HTR-8/SVneo (cell line): ENCODE measurements around the gene GPR183.

Source experiments
- DNase-seq: peaks from one replicate; pipeline ENCODE4 v3.0.0; 2011; ENCODE audit warnings: low spot score, mixed read lengths; ENCODE audit not compliant: insufficient read length
- FAIRE-seq: peaks from 2 replicates; lab custom pipeline; 2011; peaks lifted over from hg19 to GRCh38; lab: Jason Lieb, UNC

The GPR183 gene

GRCh38 chr13:99277629-99278028 lies 29.6 kb downstream of the GPR183 start:
- FAIRE-seq, result no peak
- no peak for DNase-seq

DNA sequence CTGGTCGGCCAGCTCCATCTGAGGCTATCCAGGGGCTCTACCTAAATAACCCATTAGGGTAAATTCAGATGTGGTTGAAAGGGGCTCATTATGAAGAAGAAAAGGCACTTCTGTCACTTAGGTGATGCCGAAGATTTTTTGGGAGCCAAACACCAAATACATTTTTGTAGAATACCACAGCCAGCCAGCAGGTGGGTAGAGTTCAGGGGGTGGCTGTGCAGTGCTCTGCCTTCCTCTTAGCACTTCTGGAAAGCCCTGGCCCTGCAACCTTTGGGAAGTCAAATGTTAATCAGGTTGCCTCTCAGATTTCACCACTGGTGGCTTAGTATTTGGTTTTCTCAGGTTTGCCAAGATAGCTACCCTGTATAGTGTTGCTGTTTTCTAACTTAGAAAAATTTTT lies 30.5 kb downstream of the GPR183 start:
- no peak for FAIRE-seq
- no peak for DNase-seq

DNA sequence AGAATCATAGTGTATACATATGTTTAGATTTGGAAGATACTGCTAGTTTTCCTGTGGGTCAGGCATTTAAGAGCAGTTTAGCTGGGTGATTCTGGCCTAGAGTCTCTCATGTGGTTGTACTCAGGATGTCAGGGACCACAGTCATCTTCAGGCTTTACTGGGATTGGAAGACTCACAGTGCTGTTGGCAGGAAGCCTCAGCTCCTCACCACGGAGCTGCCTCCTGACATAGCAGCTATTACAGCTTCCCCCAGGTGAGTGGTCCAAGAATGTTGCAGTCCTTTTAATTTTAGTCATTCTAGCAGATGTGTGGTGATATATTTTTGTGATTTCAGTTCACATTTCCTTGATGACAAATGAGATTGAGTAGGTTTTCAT lies 32.1 kb downstream of the GPR183 start:
- DNase-seq (no peak), FAIRE-seq (no peak)

GRCh38 chr13:99273128-99273527 lies 34.1 kb downstream of the GPR183 start:
- no peak for FAIRE-seq

DNA sequence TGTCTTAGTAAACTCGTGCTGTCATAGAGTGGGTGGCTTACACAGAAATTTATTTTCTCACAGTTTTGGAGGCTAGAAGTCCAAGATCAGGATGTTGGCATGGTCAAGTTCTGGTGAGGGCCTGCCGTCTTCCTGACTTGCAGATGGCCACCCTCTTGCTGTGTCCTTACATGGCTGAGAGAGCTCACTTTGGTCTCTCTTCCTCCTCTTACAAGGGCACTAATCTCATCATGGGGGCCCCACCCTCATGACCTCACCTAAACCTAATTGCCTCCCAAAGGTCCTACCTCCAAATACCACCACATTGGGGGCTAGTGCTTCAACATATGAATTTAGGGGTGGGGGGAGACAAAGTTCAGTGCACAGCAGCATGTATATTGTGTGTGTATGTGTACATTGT lies 34.7 kb downstream of the GPR183 start:
- DNase-seq (no peak), FAIRE-seq (no peak)

More at GRCh38 chr13:99273128-99273527, 34.1 kb downstream of the GPR183 start:
- no peak for DNase-seq

GRCh38 chr13:99271249-99271648 lies 36.0 kb downstream of the GPR183 start:
- FAIRE-seq, result no peak

GRCh38 chr13:99270518-99270917 lies 36.7 kb downstream of the GPR183 start:
- FAIRE-seq (no peak), DNase-seq (no peak)

More at GRCh38 chr13:99271249-99271648, 36.0 kb downstream of the GPR183 start:
- DNase-seq, result no peak

DNA sequence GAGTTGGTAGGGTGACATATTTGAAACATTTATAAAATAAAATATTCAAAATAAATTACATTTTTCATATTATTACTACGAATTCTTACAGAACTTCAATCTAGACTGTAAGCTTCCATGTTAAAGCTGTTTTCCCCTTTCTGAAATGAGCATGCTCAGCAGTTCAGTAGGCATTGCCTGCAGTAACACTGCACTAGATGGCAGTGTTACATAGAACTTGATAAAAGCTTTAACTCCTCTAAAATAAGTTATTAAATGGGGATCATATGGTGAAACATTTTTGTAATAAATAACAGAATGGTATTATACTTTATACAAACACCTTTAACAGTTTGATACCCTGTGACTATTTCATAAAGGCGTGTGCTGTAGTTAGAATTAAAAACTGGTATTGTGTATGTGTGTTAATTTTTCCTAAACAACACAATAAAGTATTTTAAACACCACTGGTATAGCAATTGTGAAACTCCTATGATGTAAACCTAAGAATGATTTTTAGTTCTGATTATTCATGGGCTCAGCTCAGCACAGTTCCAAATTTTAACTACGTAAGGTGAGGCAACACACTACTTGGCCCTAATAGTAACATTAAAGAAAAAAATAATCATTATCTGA lies 37.5 kb downstream of the GPR183 start:
- FAIRE-seq (no peak), DNase-seq (peak; percentile 17)

DNA sequence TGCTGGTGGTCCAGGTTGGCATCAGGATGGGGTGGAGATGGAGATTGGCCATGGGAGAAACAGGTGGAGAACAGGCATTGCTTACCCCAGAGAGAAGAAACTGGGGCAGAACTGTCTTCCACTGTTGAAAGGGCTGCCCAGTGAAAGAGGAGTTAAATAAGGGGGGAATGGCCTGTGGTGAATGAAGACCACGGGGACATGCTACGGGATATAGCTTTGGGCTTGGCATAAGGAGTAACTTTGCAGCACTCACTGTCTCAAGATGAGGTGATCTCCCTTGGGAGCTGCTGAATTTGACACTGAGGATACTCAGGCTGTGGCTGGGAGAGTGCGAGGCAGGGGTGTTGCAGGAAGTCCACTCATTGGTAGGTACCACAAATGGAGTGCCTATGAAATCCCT lies 38.4 kb downstream of the GPR183 start:
- FAIRE-seq (no peak), DNase-seq (no peak)

DNA sequence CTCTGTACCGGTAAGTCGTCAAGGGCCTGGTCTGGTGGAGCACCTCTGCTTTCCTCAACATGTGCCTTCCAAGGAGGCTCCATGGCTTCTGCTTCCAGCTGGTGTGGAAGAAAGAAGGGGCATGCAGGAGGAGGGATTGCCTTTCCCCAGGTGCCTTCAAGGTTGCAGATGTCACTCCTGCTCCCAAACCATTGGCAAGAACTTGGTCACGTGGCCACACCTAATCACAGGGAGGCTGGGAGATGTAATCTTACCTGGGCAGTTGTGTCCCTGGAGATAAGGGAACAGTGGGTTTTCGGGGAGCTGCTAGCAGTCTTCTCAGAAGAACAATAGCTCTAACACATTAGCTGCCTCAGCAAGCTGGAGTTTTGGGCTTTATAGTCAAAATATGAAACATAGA lies 39.3 kb downstream of the GPR183 start:
- no peak for DNase-seq

DNA sequence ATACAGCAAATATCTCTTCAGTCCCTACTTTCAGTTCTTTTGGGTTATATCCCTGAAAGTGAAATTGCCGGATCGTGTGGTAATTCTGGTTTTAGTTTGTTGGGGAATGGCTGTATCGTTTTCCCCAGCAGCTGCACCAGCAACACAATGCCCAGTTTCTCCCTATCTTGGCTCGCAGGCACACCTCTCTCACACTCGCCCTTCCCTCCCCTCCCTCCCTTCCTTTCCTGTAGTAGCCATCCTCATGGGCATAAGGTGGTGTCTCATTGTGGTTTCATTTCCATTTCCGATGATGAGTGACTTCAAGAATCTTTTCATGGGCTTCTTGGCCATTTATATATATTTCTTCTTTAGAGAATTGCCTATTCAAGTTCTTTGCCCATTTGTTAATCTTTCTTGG lies 40.4 kb downstream of the GPR183 start:
- DNase-seq (no peak), FAIRE-seq (no peak)

More for the DNA sequence above, 39.3 kb downstream of the GPR183 start:
- no peak for FAIRE-seq

DNA sequence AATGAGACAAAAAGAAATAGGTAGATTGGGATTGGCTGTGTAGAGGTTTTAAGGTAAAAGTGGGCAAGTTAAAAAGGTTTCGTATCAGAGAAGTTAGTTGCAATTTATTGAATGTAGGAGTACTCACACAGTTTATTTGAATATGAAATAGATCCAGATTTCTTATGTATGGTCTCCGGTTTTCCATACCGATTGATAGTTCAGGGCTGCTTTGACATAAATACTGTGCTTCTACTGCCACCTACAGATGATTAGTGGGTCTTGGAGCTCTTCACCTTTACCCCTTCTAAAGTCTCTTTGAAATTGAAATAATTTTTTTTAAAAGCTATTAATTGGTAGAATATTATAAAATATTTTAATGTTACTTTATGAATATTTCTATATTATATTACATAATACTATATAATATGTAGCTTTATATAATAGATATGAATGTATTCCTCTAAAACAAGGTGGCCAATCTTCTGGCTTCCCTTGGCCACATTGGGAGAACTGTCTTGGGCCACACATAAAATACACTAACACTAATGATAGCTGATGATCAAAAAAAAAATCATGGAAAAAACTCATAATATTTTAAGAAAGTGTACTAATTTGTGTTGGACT lies 41.3 kb downstream of the GPR183 start:
- peak; percentile 28 for DNase-seq
- no peak for FAIRE-seq

DNA sequence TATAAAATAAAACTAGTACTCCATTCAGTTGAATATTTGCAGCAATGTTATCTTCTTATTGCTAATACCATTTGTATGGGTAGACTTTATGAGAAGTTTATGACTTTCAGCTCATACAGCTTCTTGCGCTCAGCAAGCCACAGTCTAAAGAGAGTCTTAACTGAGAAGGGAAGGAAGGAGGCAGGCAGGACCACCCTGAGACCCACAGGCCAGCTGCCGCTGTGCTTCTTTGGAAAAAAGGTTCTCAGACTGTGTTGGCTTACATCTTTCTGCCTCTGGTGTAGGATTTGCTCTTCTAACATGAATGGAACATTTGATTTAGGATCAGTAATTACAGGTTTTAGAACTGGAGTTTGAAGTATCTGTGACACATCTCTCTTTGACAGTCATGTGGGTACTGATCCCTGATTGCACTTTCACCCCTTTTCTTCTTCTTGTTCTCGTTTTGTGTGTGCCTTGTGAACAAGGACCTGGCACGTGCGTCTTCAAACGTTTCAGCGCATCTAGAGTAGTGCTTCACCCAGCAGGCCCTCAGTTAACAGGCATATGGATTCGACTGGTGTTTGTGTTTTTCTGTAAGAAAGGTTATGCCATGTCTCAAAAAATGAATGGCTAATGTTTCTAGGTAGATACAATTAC lies 41.9 kb downstream of the GPR183 start:
- FAIRE-seq, result no peak
- no peak for DNase-seq

DNA sequence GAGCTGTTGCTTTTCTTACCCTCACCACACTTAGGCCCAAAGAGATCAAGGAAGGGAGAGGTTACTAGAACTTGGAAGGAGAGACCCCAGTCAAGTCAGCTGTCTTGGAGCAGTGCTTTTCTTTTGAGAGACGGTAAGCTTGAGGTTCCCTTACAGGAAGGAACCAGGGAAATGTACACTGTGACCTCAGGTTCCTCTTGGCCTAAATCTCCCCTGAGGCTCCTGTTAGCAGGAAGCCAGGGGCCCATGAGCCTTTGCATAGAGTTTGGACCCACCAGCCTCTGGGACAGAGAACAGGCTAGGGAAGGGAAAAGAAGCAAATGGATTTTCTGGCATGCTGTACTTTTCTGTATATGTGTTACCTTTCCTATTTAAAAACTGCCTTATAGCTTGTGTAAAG lies 43.1 kb downstream of the GPR183 start:
- DNase-seq, result no peak

DNA sequence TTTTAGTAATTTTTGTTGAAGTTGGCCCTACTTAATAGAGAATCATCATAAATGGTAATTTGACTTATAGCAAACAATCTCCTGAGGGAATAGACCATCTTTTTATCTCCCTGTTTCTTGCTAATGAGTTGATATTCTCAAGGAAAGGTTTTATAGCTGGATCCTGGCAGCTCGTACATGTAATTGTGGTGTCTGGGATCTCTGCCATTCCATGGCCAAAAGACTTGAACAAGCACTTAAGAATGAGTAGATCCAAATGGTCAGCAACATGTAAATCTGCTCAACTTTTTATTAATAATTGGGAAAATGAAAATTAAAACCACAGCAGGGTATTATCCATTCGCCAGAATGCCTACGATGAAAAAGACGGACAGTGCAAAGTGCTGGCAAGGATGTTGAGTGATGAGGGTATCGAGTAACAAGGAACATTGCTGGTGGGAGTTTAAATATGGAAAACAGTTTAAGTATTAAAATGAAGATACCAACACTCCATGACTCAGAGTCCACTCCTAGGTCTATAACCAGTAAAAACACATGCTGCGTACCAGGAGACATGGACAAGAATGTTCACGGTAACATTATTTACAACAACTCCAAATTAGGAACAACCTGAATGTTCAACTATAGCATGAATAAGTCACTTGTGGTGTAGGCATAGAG lies 43.9 kb downstream of the GPR183 start:
- DNase-seq, result no peak
- FAIRE-seq, result no peak

More for the DNA sequence above, 43.1 kb downstream of the GPR183 start:
- FAIRE-seq, result no peak

DNA sequence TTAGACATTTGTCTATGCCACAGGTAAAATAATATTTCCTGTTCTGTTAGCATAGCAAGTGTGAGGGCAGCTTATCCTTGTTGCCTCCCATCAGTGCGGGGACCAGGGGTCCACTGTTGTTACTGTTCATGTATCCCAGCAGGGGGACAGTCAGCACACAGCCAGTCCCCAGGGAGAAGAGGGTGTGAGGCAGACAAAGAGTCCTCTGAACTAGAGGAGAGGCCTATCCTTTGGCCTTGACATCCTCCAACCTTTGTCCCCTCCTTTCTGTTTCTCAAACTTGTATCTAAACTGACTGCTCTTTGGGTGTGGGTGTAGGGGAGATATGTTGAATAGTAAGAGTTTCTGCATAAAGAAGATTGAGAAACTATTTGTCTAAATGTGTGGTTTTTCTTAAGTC lies 46.1 kb downstream of the GPR183 start:
- DNase-seq (no peak), FAIRE-seq (no peak)

GRCh38 chr13:99260216-99260615 lies 47.0 kb downstream of the GPR183 start:
- no peak for DNase-seq
- FAIRE-seq, result no peak

DNA sequence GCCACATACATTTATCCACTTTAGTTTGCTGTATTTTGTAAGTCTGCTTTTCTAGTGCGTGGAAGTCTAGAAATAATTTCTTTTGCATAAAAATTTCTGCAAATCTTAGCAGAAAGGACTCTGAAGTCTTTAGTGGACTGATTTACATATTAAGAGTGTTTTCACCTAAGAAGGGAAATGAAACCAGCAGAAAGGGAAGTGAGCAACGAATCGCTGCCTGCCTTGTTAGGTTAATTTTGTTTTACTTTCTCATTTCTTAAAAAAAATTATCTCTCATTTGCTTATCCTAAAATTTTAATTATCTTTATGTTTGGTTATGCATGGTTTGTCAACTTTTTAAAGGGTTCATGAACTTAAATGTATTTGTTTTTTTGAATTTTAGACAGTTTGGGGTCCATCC lies 48.3 kb downstream of the GPR183 start:
- DNase-seq (no peak), FAIRE-seq (no peak)

DNA sequence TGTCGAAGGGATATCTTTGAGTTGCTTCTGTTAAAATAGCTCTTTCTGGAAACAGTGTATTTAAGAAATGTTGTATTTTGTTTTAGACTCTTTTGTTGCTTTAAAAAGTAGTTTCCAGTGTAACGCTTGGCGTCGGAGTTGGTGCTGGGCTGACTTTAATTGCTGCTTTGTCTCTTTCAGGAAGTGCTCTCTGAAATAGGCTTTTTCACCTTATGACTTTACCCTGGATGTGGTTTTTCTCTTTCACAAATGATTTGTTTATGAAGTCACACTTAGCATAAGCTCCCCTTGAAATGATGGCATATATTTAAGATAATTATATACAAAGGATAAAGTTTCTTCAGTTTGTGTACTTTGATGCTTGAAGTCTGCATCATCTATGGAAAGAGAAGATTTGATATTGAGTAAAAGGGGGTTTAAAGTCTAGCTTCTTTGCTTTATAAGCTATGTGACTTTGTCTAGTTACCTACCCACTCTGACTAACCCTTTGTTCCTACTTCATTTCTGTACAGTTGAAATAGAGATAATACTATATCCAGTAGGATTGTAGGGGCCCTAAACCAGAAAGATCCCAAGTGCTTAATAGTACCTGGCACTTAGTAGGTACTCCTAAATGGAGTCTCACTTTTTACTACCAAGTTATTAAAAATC lies 48.9 kb downstream of the GPR183 start, which contains the start of gene GPR18:
GPR18 (minus strand) TSS at position 170 of the 651 bp plus-strand sequence. CDS start 2,507 bp downstream, outside the sequence.
- DNase-seq (no peak), FAIRE-seq (no peak)

- FAIRE-seq (no peak), DNase-seq (no peak)
Observed at GRCh38 chr13:99257291-99257690, 49.9 kb downstream of the GPR183 start.

DNA sequence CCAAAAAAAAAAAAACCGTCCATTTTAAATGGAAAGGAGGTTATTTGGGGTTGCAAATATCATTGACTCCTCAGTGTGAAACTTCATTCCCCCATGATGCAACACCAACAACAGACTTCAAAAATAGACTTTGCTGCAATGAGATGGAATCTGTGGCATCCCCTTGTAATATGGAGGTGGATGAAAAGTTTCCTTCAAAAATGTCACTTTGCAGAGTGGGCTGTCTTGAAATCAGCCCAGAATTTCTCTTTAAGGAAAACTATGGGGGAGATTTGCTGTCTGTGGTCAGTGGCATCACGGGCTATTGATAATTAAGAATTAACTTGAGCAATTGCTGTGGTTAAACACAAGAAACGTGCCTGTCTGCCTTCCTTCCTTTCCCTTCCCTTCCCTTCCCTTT lies 50.5 kb downstream of the GPR183 start:
- no peak for FAIRE-seq
- no peak for DNase-seq
